Measurements from ENCODE around the gene DTNBP1. TPM values are rescaled to one million over a fixed set of nuclear protein-coding genes. Genes with fewer than 3 reads are reported as not detected.
A peak's percentile ranks its signal among the peaks of the same experiment; 100 is the strongest.

Gene DTNBP1
- total RNA-seq, 1 donor from 2014 or later, result 11.6 TPM

- no peak for DNase-seq
These were observed 148.8 kb downstream of the DTNBP1 start for GRCh38 chr6:15513801-15514711.

GRCh38 chr6:15513131-15513771 is 149.6 kb downstream of the DTNBP1 start:
- DNase-seq, result no peak

- DNase-seq, result no peak
These were observed 150.1 kb downstream of the DTNBP1 start for GRCh38 chr6:15512721-15513120.

GRCh38 chr6:15512126-15512525 is 150.7 kb downstream of the DTNBP1 start:
- peak; percentile 21 for DNase-seq

DNA sequence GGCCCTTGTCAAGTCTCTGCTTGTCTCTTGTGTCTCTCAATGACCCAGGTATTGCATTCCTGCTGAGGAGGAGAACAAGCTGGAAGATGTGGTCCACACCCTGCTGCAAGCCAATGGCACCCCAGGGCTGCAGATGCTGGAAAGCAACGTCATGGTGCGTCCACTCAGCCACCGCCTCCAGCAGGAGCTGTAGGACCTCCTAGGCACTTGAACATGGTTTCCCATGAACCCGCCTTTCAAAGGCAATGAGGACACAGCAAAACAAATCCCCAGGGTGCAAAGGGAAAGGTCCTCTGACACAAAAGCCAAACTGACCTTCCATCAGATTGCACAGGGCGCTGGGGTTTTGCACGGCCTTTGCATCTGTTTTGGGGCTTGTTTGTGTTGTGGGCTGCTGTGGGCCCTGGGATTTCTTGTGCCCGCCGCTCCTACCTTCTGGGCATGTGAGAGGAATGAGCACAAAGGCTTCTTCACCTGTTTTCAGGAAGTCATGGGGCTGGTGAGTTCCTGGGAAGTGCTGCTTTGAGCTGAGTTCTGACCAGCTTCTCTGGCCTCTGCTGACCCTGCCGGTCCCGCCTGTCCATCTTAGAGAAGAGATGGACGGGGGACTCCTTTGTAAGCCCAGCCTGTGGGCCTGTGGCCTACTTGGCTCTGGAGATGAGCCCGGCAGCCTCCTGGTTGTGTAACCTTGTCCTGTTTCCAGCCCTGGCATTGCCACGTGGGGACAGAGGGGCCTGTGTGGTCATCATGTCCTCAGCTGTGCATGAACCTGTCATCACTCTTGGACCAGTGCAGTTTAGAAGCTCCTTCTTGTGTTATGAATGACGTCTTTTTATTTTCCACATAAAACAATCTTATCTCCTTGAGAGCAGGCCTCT is 151.3 kb downstream of the DTNBP1 start:
- DNase-seq, result no peak

DNA sequence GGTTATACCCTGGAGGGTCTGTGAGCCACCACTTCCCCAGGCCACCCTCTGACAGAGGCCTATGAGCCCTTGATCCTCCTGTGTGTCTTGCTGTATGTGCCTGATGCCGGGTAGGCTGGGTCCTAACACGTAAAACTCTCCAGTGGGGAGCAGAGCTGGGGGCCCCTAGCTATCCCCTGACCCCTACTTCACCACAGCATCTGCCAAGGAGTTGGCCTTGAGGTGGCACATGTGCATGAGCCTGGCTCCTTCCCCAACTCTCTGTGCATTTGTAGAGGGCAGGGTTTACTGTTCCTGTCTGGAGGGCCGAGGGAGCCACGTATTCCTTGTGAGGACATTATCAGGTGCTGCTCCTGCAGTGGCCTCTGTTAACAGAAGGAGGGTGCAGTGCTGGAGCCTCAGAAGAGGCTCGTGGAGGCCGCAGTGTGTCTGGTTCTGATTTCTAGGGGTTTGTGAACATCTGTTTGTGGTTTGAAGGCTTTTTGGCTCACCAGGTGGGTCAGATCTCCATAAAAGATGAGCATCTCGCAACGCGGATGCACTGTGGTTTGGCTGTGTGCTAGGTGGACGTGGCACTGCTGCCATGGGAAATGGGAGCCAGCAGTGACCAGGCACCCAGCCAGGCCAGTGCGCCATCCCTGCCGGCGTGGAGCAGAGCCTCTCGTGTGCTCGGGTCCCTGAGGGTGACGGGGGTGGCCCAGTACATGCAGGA is 152.1 kb downstream of the DTNBP1 start:
- no peak for DNase-seq

DNA sequence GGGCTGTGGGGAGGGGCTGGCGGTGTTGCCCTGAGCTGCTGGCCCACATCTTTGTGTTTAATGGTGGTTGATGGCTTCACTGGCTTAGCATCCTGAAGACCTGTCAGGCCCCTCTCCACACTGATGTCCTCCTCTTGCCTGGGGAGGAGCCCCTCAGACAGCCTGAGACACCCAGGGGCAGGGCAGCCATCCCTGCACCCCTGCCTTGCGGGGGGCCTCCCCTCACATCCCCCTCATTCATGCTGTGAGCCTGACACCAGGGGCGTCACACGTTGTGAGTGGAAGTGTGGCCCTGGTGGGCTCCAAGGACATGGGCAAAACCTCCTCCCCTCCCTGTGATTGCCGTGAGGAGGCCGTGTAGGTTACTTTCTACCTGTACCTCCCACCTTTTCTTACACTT is 152.7 kb downstream of the DTNBP1 start:
- no peak for DNase-seq

GRCh38 chr6:15509335-15509933 is 153.4 kb downstream of the DTNBP1 start:
- no peak for DNase-seq

- no peak for DNase-seq
These were observed 153.9 kb downstream of the DTNBP1 start for GRCh38 chr6:15508931-15509330.

DNA sequence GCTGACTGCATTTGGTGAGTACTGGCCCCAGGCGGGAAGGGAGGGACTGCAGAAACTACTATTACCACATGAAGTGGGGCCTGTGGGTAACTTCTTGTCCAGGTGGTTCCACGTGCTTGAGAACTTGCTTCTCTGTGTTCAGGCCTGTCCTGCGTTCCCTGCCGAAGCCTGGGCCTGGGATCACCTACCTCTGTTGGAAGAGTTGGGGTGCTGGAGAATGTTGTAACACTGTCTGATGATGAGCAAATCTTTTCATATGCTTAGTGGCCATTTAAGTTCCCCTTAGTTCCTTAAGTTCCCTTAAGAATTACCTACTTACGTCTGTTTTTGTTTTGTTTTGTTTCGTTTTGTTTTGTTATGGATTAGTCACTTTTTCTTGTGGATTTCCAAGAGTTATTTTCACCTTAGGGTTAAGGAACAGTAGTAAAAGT is 154.4 kb downstream of the DTNBP1 start:
- DNase-seq, result no peak

DNA sequence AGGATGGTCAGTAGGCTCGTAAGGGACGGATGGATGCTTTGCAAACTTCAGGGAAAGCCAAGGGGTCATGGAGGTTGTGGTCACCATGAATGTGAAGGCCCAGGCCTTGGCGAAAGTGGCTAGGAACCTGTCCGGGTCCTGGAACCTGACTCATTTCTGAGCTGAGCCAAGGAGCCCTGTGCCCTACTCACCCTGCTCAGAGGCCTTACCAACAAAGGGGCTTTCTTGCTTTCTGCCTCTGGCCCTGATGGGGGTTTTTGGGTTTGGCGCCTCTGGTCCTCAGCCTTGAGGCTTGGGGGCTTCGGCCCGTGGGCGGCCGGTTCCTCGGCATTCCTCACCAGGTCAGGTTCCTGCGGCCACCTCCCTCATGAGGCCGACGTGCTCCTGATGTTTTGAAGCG is 155.1 kb downstream of the DTNBP1 start:
- DNase-seq, result no peak

GRCh38 chr6:15507221-15507620 is 155.6 kb downstream of the DTNBP1 start:
- no peak for DNase-seq

GRCh38 chr6:15506066-15506465 is 156.8 kb downstream of the DTNBP1 start:
- DNase-seq, result no peak

DNA sequence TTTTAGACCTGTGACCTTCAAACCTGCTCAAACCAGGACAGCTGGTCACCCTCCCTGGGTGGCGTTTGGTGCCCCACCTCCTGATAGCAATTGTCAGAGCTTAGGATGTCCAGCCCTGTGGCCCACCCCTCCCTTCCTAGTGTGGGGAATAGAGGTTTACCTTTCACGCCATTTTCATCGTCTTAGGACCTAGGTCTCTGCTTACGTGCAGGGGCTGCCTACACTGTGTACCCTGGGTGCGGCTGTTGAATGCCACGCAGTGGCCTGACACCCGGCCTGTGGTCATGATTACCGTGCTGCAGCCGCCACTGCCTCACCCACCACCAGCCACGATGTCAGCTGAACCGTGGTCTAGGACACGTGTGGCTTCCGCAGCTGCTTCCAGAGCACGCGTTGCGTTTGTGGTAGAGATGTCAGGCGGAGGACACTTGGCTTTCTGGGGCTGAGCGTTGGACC is 157.3 kb downstream of the DTNBP1 start:
- peak; percentile 60 for DNase-seq

- DNase-seq, result peak; percentile 96
These were observed 158.1 kb downstream of the DTNBP1 start for GRCh38 chr6:15504581-15505350.

- peak; percentile 64 for DNase-seq
These were observed 158.8 kb downstream of the DTNBP1 start for GRCh38 chr6:15504040-15504495.

GRCh38 chr6:15503346-15503680 is 159.5 kb downstream of the DTNBP1 start:
- no peak for DNase-seq

GRCh38 chr6:15502446-15503345 is 160.1 kb downstream of the DTNBP1 start:
- DNase-seq, result peak; percentile 22

DNA sequence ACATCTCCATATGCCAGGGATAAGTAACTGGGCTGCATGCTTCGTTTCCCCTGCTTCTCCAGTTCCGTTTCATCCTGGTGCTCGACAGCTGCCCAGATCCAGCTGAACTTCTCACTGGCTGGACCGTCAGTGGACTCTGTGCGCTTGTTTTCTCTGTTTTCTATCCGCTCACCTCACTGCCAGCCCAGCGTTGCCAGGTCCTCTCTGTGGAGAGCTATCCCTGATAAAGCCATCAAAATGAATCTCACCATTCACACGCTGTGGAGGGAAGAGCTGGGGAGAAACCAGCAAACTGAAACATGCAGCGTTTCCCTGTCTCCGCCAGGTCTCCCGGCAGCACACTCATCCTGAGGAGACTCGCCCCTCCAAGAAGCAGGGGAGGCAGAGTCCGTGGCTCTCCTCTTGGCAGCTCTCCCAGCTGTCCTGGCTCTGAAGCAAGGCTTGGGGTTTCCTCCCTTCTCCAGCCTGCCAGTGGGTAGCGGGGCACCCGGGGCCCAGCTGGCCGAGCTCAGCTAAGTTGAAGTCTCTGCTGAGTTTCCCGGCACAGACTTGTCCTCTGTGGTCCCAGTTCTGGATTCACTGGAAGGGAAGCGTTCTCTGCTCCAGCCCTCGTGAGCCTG is 160.9 kb downstream of the DTNBP1 start:
- peak; percentile 89 for DNase-seq

All from tongue (tissue), 2 donors.